ENCODE data around the gene TMEM30B.

The TMEM30B gene

GRCh38 chr14:61298824-61299223, 17.7 kb upstream of the TMEM30B start:
- no peak for DNase-seq (ENCODE audit: low read depth)

- DNase-seq (ENCODE audit: low read depth) = no peak
Observed at GRCh38 chr14:61297581-61297980, 16.4 kb upstream of the TMEM30B start.

GRCh38 chr14:61296719-61297502, 15.8 kb upstream of the TMEM30B start:
- DNase-seq (ENCODE audit: low read depth) = no peak

- no peak for DNase-seq (ENCODE audit: low read depth)
Observed at GRCh38 chr14:61296151-61296550, 15.0 kb upstream of the TMEM30B start.

- no peak for DNase-seq (ENCODE audit: low read depth)
Observed at GRCh38 chr14:61290701-61291100, 9.6 kb upstream of the TMEM30B start.

- DNase-seq (ENCODE audit: low read depth) = no peak
Observed at GRCh38 chr14:61288720-61289119, 7.6 kb upstream of the TMEM30B start.

GRCh38 chr14:61288228-61288627, 7.1 kb upstream of the TMEM30B start:
- DNase-seq (ENCODE audit: low read depth) = no peak

GRCh38 chr14:61287196-61287595, 6.1 kb upstream of the TMEM30B start:
- DNase-seq (ENCODE audit: low read depth) = no peak

- DNase-seq (ENCODE audit: low read depth) = no peak
Observed at GRCh38 chr14:61285364-61285763, 4.2 kb upstream of the TMEM30B start.

- DNase-seq (ENCODE audit: low read depth) = no peak
Observed at GRCh38 chr14:61284001-61284400, 2.9 kb upstream of the TMEM30B start.

- no peak for DNase-seq (ENCODE audit: low read depth)
Observed at GRCh38 chr14:61282746-61283145, 1.6 kb upstream of the TMEM30B start.

- no peak for DNase-seq (ENCODE audit: low read depth)
Observed at GRCh38 chr14:61281948-61282275, 774 bp upstream of the TMEM30B start.

GRCh38 chr14:61280526-61281185, 482 bp downstream of the TMEM30B start:
- DNase-seq (ENCODE audit: low read depth) = peak; percentile 70

- no peak for DNase-seq (ENCODE audit: low read depth)
Observed at GRCh38 chr14:61280092-61280525, 1.0 kb downstream of the TMEM30B start.

- DNase-seq (ENCODE audit: low read depth) = no peak
Observed at GRCh38 chr14:61279082-61279481, 2.1 kb downstream of the TMEM30B start.

- DNase-seq (ENCODE audit: low read depth) = no peak
Observed at GRCh38 chr14:61277784-61278183, 3.4 kb downstream of the TMEM30B start.

- no peak for DNase-seq (ENCODE audit: low read depth)
Observed at GRCh38 chr14:61277232-61277631, 3.9 kb downstream of the TMEM30B start.

- DNase-seq (ENCODE audit: low read depth) = no peak
Observed at GRCh38 chr14:61271552-61271951, 9.6 kb downstream of the TMEM30B start.

GRCh38 chr14:61270714-61271113, 10.4 kb downstream of the TMEM30B start:
- no peak for DNase-seq (ENCODE audit: low read depth)

GRCh38 chr14:61269321-61270083, 11.6 kb downstream of the TMEM30B start:
- DNase-seq (ENCODE audit: low read depth) = peak; percentile 58

- DNase-seq (ENCODE audit: low read depth) = no peak
Observed at GRCh38 chr14:61268812-61269211, 12.3 kb downstream of the TMEM30B start.

GRCh38 chr14:61266891-61267740, 14.0 kb downstream of the TMEM30B start:
- DNase-seq (ENCODE audit: low read depth) = no peak

Measured in activated gamma-delta T cell treated with anti-CD3 and anti-CD28 coated beads, Interleukin-2, amount 50 U/mL, for 16 hours (primary cell).